HS-5 (cell line): Measurements from ENCODE around the gene SCGB1A1.
"Not testable (repeated sequence)": the region's sequence is repeated elsewhere in the genome, so short reads cannot be mapped to it uniquely, and the experiment has no call there.

Experiments used
- DNase-seq: peaks from one replicate; pipeline ENCODE4 v3.0.0-alpha.2; 2012; ENCODE audit warnings: low read depth

Gene SCGB1A1

DNA sequence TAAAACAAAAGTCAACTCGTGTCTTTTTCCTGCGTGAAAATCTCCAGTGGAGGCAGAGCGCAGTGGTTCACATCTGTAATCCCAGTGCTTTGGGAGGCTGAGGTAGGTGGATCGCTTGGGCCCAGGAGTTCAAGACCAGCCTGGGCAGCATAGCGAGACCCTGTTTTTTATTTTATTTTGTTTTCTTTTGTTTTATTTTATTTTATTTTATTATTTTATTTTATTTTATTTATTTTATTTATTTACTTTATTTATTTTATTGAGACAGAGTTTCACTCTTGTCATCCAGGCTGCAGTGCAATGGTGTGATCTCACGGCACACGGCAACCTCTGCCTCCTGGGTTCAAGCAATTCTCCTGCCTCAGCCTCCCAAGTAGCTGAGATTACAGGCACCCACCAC lies 31.1 kb downstream of the SCGB1A1 start:
- DNase-seq: not testable (repeated sequence)

GRCh38 chr11:62450543-62451240 lies 31.9 kb downstream of the SCGB1A1 start:
- no peak for DNase-seq

DNA sequence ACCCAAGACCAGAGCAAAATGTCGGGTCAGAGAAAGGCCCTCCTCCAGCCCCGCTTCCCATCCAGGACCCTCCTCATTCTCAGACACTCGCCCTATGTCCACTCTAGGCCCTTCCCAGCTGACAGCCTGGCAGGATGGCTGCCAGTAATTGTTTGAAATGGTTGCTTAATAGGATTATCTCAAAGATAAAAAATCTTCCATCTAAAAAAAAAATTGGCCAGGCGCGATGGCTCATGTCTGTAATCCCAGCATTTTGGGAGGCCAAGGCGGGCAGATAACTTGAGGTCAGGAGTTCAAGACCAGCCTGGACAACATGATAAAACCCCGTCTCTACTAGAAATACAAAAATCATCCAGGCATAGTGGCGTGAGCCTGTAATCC lies 32.4 kb downstream of the SCGB1A1 start:
- DNase-seq: no peak

GRCh38 chr11:62452261-62452660 lies 33.4 kb downstream of the SCGB1A1 start:
- no peak for DNase-seq

DNA sequence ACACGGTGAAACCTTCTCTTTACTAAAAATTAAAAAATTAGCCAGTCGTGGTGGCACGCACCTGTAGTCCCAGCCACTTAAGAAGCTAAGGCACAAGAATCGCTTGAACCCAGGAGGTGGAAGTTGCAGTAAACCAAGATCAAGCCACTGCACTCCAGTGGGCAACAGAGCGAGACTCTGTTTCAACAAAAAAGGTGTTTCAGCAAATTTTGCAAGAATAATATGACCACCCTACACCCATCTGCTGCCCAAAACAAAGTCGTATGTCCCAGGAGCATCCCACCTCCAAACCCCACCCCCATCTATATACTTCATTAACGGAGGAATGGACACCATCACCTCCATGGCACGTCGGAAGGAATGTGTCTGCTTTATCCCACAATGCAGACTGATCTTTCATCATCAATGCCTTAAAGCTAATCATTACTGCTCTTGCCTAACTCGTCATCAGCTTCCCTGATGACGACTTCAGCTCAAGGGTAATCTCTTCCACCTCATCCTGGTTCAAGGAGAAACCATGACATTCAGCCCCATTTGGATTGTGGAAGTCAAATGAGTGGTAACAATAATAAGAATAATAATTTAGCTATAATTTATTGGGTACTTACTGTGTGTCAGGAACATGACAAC lies 34.1 kb downstream of the SCGB1A1 start:
- no peak for DNase-seq

DNA sequence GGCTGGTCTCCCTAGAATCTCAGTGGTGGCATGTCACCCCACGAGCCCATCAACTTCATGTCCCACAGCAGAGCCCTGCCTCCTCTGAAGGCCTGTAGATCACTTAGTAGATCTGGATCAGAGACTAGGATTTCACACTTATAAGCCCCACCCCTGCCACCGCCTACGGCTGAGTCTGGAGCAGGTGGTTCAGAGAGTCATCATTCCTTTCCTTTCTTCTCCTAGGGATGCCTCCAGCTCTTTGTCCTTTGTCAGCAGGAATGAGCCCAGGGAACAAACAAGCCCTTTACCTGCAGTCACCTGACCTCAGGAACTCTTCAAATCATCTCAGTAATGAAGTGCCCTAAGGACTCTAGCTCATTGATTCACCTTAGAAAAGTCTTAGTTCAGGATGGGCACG lies 37.8 kb downstream of the SCGB1A1 start:
- DNase-seq: no peak

- DNase-seq: no peak
Measured at GRCh38 chr11:62457478-62457877, 38.6 kb downstream of the SCGB1A1 start.

- DNase-seq: no peak
Measured at GRCh38 chr11:62458212-62459002, 39.6 kb downstream of the SCGB1A1 start.

DNA sequence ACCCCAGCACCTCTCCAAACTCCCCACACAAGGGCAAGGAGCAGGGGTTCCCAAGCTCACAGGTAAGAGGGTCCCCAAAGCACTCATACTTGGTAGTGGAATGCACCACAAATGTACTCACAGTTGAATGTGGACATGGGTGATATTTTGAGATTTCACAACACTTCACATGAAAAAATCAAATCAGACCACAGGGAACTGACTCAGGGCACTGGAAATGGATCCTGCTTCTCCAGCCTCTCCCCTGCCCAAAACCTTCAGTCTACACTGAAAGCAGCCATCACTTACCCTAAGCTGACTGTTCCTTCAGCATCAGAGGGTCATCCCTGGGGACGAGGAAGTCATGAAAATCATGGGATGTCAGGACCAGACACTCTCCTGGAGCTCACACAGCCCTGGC lies 40.2 kb downstream of the SCGB1A1 start:
- no peak for DNase-seq

- peak; percentile 72 for DNase-seq
Measured at GRCh38 chr11:62461740-62462507, 43.1 kb downstream of the SCGB1A1 start.

DNA sequence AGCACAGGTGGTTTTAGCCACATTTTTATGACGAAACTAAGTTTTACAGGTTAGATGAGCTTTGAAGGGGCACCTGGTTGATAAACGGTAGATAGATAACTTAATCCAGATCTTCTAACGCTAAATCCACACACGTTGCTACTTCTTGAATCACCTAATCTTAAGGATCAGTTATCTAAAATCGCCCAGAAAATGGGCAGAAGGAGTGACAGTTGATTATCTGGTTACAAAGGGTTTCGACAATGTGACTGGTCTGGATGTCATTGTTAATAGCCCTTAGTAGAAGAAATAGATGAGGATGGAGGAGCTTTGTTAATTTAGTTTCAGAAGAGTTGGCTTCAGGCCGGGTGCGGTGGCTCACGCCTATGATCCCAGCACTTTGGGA lies 43.7 kb downstream of the SCGB1A1 start:
- DNase-seq: no peak

- no peak for DNase-seq
Measured at GRCh38 chr11:62463121-62463542, 44.3 kb downstream of the SCGB1A1 start.

DNA sequence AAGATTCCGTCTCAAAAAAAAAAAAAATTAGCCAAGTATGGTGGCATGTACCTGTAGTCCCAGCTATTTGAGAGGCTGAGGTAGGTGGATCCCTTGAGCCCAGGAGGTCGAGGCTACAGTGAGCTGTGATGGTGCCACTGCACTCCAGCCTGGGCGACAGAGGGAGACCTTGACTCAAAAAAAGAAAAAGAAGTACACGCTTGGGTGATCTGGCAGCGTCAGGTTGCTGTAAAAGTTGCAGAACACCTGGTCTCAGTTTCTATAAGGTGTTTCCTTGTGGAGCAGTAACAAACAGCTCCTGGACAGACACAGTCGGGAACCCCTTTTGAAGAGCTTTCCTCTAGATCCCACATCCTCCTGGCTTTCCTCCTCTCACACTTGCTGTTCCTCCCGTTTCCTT lies 45.8 kb downstream of the SCGB1A1 start:
- DNase-seq: no peak

DNA sequence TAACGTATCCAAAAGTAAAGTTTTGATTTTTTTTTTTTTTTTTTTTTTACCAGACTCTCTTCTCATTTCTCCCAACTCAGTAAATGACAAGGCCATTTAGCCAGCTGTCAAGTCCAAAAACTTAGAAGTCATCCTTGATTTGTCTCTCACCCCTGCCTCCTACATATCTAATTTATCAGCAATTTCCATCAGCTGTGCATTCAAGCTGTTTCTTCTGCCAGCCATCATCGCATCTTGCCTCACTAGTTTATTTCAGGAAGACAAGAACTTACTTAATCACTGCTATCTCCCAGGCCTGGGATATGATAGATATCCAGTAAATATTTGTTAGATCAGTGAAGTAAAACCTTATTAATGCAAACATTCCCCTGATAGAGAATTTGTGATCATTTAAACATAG lies 47.6 kb downstream of the SCGB1A1 start:
- DNase-seq: no peak

DNA sequence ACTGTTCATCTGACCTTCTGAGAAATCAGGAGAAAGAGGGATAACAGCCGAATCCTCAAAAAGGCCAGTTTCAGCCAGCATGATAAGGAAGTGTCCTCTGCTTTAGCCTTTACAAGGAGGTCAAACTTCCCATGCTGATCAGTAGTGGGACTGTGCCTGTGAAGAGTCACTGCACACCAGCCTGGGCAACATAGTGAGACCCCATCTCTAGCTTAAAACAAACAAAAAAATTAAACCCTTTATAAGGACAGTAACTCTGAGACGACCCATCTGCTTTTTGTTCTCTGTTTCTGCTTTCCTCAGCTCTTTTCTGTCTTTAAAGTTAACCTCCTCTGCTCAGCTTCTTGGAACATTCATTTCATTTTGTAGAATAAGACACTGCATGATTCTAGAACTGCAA lies 49.7 kb downstream of the SCGB1A1 start:
- DNase-seq: no peak

- DNase-seq: no peak
Measured at GRCh38 chr11:62471603-62472002, 52.8 kb downstream of the SCGB1A1 start.

- DNase-seq: peak; percentile 41
Measured at GRCh38 chr11:62472063-62472884, 53.4 kb downstream of the SCGB1A1 start.
